ENCODE data around the gene MAPKAPK5.
"Not testable (repeated sequence)": the region's sequence is repeated elsewhere in the genome, so short reads cannot be mapped to it uniquely, and the experiment has no call there.

Gene MAPKAPK5

DNA sequence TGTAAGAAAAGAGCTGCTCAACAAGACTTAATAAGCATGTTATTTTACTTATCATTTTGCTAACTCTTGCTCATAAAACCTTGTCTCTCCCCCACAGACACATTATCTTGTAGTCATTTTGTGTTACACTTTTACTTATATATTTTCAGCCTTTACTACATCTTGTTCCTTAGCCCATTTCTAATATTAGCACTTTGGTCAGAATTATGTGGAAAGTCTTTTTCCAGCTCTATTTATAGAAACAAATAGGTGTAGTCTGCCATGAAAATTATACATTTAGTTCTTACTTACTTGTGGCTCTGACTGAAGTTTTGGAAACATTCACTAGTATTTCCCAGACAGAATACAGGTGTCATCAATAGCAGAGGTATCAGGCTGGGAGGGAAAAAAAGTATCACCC lies 94.8 kb downstream of the MAPKAPK5 start:
- Mint-ChIP-seq H3K4me3 (no peak overlapping the region), H3K36me3 (ENCODE audit: low read depth) (no peaks in the 10 kb centered on the region), H3K9me3 (no peaks in the 10 kb centered on the region), H3K27ac (no peak overlapping the region), H3K27me3 (ENCODE audit: low read depth) (no peaks in the 10 kb centered on the region), H3K4me1 (no peaks in the 10 kb centered on the region)
- TF ChIP-seq CTCF (IDR thresholded peaks at IDR 0.05; ENCODE audit: unreplicated experiment in 3 of 3) = no peak

DNA sequence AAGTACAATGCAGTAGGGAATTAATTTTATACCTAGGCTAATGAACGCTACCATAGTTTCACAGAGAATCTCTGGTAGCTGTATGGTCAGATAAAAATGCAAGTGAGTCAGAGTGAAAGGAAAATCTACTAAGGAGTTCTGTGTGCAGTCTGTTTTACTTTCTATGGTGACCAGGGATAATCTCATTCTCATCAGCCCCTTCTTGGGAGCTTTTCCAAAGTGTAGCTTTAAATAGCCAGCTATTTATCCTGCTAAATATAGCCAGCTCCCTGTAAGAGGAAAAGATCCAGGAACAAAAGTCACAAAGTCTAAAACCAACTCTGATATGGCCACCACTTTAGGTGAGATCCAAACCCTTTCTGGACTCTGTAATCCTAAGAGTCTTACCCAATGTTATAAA lies 95.4 kb downstream of the MAPKAPK5 start:
- no peaks in the 10 kb centered on the region for H3K36me3 Mint-ChIP-seq (ENCODE audit: low read depth)
- no peaks in the 10 kb centered on the region for H3K27me3 Mint-ChIP-seq (ENCODE audit: low read depth)
- TF ChIP-seq CTCF (IDR thresholded peaks at IDR 0.05; ENCODE audit: unreplicated experiment in 3 of 3) = no peak
- peaks cover 1% of the 10 kb centered on the region for H3K4me1 Mint-ChIP-seq
- H3K9me3 Mint-ChIP-seq = no peaks in the 10 kb centered on the region
- H3K4me3 Mint-ChIP-seq = no peak overlapping the region
- H3K27ac Mint-ChIP-seq = no peak overlapping the region

DNA sequence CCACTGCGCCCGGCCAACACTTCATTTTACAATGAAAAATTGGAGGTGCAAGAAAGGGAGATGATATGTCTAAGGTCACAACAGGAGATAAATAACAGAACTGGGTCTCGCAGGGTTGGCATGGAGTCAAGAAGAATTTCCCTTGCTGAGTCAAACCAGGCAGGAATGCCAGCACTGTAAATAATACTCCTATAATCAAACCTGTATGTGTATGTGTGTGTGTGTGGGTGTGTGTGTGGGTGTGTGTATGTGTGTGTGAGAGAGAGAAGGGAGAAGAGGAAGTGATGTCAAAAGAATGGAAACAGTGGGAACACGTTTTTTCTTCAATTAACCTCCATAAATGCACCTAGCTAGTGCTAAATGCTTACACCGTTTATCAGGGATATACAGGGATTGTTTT lies 100.5 kb downstream of the MAPKAPK5 start:
- H3K27me3 Mint-ChIP-seq (ENCODE audit: low read depth) = no peaks in the 10 kb centered on the region

DNA sequence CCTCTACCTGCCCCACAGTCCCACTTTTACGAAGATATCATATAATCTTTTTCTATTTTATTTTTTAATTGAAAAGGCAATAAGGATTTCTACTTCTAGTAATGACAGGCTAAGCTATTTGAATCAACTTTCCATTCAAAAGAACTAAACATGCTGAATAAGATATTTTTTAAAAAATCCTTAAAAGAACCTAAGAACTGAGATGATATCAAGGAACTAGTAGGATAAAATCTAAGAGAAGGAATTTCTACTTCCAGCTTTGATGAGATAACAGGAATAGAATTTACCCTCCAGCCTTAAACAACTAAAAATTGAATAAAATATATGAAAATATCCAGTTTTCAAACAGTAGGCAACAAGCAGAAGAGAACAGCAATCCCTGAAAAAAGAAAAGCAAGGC lies 101.9 kb downstream of the MAPKAPK5 start:
- Mint-ChIP-seq H3K27ac (no peak overlapping the region), H3K36me3 (ENCODE audit: low read depth) (no peaks in the 10 kb centered on the region), H3K4me1 (peaks cover 5% of the 10 kb centered on the region), H3K9me3 (no peaks in the 10 kb centered on the region), H3K27me3 (ENCODE audit: low read depth) (no peaks in the 10 kb centered on the region), H3K4me3 (no peak overlapping the region)
- TF ChIP-seq CTCF (IDR thresholded peaks at IDR 0.05; ENCODE audit: unreplicated experiment in 3 of 3) = no peak

More for the DNA sequence above, 100.5 kb downstream of the MAPKAPK5 start:
- no peak for TF ChIP-seq CTCF (IDR thresholded peaks at IDR 0.05; ENCODE audit: unreplicated experiment in 3 of 3)
- Mint-ChIP-seq H3K9me3 (no peaks in the 10 kb centered on the region), H3K4me1 (peaks cover 5% of the 10 kb centered on the region), H3K4me3 (no peak overlapping the region), H3K27ac (peak overlapping the region; percentile 11 to 72 (median 45)), H3K36me3 (ENCODE audit: low read depth) (no peaks in the 10 kb centered on the region)

- H3K9me3 Mint-ChIP-seq = peaks cover 27% of the 10 kb centered on the region
- peaks cover 36% of the 10 kb centered on the region for H3K36me3 Mint-ChIP-seq (ENCODE audit: low read depth)
- not testable (repeated sequence) for H3K4me3 Mint-ChIP-seq; H3K27ac Mint-ChIP-seq; H3K27me3 Mint-ChIP-seq (ENCODE audit: low read depth); H3K4me1 Mint-ChIP-seq
Measured at GRCh38 chr12:111950961-111951676, 109.1 kb downstream of the MAPKAPK5 start.

Measured in nephron (organoid).